Panc1 (cell line): Measurements from ENCODE around the gene MAST3. TPM values are rescaled to one million over a fixed set of nuclear protein-coding genes. Genes with fewer than 3 reads are reported as not detected.

ENCODE experiments used
- ATAC-seq: fragments of 200-7000 bp; cut with Tn5 transposase; 2 replicates; pipeline ENCODE4 v1.9.1; 2020; ENCODE audit warnings: mild to moderate bottlenecking, moderate library complexity
- BruUV-seq: library from RNA; stranded (reverse); fragments of 400-500 nt; replicated peaks from 2 replicates; lab custom pipeline; 2021; lab: Mats Ljungman, UMichigan
- CTCF ChIA-PET: fragments of 300-600 bp; sonication (Branson Sonifier 250); formaldehyde crosslinking; loops from one replicate; lab custom pipeline; 2022; ENCODE audit warnings: antibody characterized with exemption; lab: Charles Lee
- POLR2A ChIA-PET: fragments of 300-600 bp; sonication (Branson Sonifier 250); formaldehyde crosslinking; loops from one replicate; lab custom pipeline; 2022; ENCODE audit warnings: antibody characterized with exemption; lab: Charles Lee
- DNase-seq: peaks from one replicate; pipeline ENCODE4 v3.0.0-alpha.2; 2010; ENCODE audit warnings: low read depth, low spot score
- H3K27ac ChIP-seq: 2 replicates; pipeline ENCODE4 v1.5.1; 2011; ENCODE audit warnings: mild to moderate bottlenecking, low read length, inconsistent platforms
- H3K27me3 ChIP-seq: fragments of 200-500 bp; sonication (Bioruptor generic); 2 replicates; pipeline ENCODE4 v1.6.0; 2014; ENCODE audit warnings: low read length, inconsistent platforms; ENCODE audit not compliant: control insufficient read depth, insufficient read depth
- H3K36me3 ChIP-seq: fragments of 200-500 bp; sonication (Bioruptor generic); 2 replicates; pipeline ENCODE4 v1.5.1; 2014; ENCODE audit warnings: inconsistent platforms, mild to moderate bottlenecking, low read length, moderate library complexity; ENCODE audit not compliant: control insufficient read depth, insufficient read depth
- H3K4me1 ChIP-seq: 2 replicates; pipeline ENCODE4 v1.5.1; 2011; ENCODE audit warnings: inconsistent platforms, mild to moderate bottlenecking, low read length, moderate library complexity; ENCODE audit not compliant: control insufficient read depth, insufficient read depth
- H3K4me3 ChIP-seq, 2 experiments: 2 replicates each; pipeline ENCODE4 v1.5.1; 2011 to 2012; ENCODE audit warnings: low read depth in 2 of 2, low read length in 2 of 2, mild to moderate bottlenecking in 2 of 2, inconsistent platforms in 1 of 2, moderate library complexity in 1 of 2
- H3K9me3 ChIP-seq: fragments of 200-500 bp; sonication (Bioruptor generic); 2 replicates; pipeline ENCODE4 v1.5.1; 2014; ENCODE audit warnings: low read depth, mild to moderate bottlenecking, inconsistent platforms, low read length, moderate library complexity; ENCODE audit not compliant: control insufficient read depth, insufficient read depth
- CTCF ChIP-seq: fragments of 450-650 bp; IDR thresholded peaks from 2 replicates; pipeline ENCODE4 v1.5.1; 2017; ENCODE audit warnings: mild to moderate bottlenecking
- POLR2AphosphoS5 ChIP-seq: IDR thresholded peaks from 2 replicates; pipeline ENCODE4 v1.6.1; 2012; ENCODE audit warnings: mild to moderate bottlenecking, low read depth, low read length, moderate library complexity
- REST ChIP-seq, 2 experiments: IDR thresholded peaks; 2 replicates each; pipeline ENCODE4 v1.6.1; 2011 to 2012; ENCODE audit warnings: low read depth in 2 of 2, control low read depth in 1 of 2, low read length in 1 of 2, mild to moderate bottlenecking in 1 of 2, moderate library complexity in 1 of 2; ENCODE audit not compliant: insufficient read depth in 1 of 2
- SIN3A ChIP-seq: IDR thresholded peaks from 2 replicates; pipeline ENCODE4 v1.6.1; 2012; ENCODE audit warnings: low read depth, mild to moderate bottlenecking, low read length, moderate library complexity, borderline replicate concordance; ENCODE audit not compliant: insufficient read depth
- TCF7L2 ChIP-seq: IDR thresholded peaks from 2 replicates; pipeline ENCODE4 v1.6.1; 2011; ENCODE audit warnings: mild to moderate bottlenecking, low read depth, low read length, inconsistent platforms
- in situ Hi-C: cut with HindIII; loops from 2 replicates; pipeline ENCODE4 v1.10.0; 2016; ENCODE audit warnings: low sequenced_read_pairs, low pct_unique_long_range_greater_than_20kb
- intact Hi-C: fragments of 100-400 bp; cut with micrococcal nuclease; formaldehyde crosslinking; loops from one replicate; pipeline ENCODE4 v1.10.0; 2022; ENCODE audit not compliant: unreplicated experiment
- total RNA-seq: library from RNA; stranded (reverse); gene quantifications from one replicate; pipeline ENCODE4 v1.2.1, GENCODE V29; 2021; ENCODE audit not compliant: unreplicated experiment

The MAST3 gene
- total RNA-seq, 1 experiment from 2014 or later = 13.1 TPM

- no peak for ATAC-seq
Measured at GRCh38 chr19:18072335-18072734, 25.2 kb upstream of the MAST3 start.

DNA sequence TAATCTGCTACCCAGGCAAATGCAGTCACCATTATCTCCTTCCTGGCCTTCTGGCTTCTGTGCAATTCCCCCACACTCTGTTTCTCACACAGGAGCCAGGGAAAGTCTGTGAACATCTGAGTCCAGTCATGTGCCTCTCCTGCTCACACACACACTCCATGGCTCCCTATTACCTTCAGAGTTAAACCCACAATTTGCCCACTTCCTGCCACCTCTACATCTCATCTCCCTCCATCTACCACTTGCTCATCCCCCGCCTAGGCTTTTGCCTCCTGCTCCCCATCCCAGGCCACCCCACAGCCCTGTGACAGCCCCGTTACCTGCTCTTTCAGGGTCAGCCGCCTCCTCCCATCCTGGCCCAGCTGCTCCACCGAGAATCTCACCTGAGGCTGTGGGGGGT is 24.4 kb upstream of the MAST3 start:
- H3K27me3 ChIP-seq = no peaks in the 10 kb centered on the region
- in situ Hi-C loops = no loop called here
- CTCF ChIA-PET = no interaction called here

More at GRCh38 chr19:18072335-18072734, 25.2 kb upstream of the MAST3 start:
- no peak for DNase-seq
- no TSS peak for BruUV-seq
- no peaks in the 10 kb centered on the region for H3K9me3 ChIP-seq
- H3K27ac ChIP-seq = no peak overlapping the region
- H3K36me3 ChIP-seq = no peaks in the 10 kb centered on the region
- H3K4me1 ChIP-seq = no peaks in the 10 kb centered on the region
- TF ChIP-seq SIN3A = no peak
- TF ChIP-seq CTCF = no peak
- no peak for TF ChIP-seq REST (IDR thresholded peaks at IDR 0.05; ENCODE audit: insufficient read depth in 1 of 2, low read depth in 2 of 2, low read length in 1 of 2)
- TF ChIP-seq POLR2AphosphoS5 = no peak
- no peak for TF ChIP-seq TCF7L2
- ChIA-PET POLR2A (no interaction called here), CTCF (no interaction called here)
- in situ Hi-C loops (no loop called here), intact Hi-C loops (no loop called here)
- H3K27me3 ChIP-seq = no peaks in the 10 kb centered on the region
- no peak overlapping the region for H3K4me3 ChIP-seq

More for the DNA sequence above, 24.4 kb upstream of the MAST3 start:
- no peak for ATAC-seq
- BruUV-seq = no TSS peak
- POLR2A ChIA-PET = no interaction called here
- no peak overlapping the region for H3K27ac ChIP-seq
- no peak overlapping the region for H3K4me3 ChIP-seq
- H3K4me1 ChIP-seq = no peaks in the 10 kb centered on the region
- H3K36me3 ChIP-seq = no peaks in the 10 kb centered on the region
- DNase-seq = no peak
- intact Hi-C loops = no loop called here
- no peaks in the 10 kb centered on the region for H3K9me3 ChIP-seq
- no peak for TF ChIP-seq REST (IDR thresholded peaks at IDR 0.05; ENCODE audit: insufficient read depth in 1 of 2, low read depth in 2 of 2, low read length in 1 of 2)
- TF ChIP-seq POLR2AphosphoS5 = no peak
- no peak for TF ChIP-seq CTCF
- TF ChIP-seq TCF7L2 = no peak
- no peak for TF ChIP-seq SIN3A
